ENCODE results near the gene MRPL41.

DNA sequence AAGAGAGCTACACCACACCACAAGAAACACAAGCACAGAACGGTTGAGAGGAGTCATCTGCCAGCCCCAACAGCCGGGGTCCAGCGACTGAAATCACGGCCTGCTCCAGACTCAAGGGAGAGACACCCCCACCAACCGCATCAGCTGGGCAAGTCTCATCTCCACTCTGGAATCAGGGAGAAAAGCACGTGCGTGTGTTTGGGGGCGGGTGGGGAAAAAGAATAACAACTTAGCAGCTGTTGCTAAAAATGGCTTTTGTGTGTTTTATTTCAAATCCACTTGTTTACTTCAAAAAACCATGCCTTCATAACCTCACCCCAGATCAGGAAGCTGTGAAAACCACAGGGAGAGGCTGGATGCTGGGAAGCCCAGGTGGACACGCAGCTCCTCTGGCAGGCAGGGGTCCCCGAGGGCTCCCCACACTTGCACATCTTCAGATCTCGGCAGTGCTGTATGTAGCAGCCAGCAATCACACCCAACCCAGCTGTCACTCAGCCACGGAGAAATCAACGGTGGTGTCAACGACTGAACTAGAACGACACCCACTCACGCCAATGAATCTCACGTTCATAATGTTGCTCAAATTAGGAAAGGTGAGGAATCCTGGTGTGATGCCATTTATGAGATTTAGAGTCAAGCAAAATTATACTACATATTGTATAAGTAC is 20.4 kb upstream of the MRPL41 start:
- TF ChIP-seq, protein P1, sequence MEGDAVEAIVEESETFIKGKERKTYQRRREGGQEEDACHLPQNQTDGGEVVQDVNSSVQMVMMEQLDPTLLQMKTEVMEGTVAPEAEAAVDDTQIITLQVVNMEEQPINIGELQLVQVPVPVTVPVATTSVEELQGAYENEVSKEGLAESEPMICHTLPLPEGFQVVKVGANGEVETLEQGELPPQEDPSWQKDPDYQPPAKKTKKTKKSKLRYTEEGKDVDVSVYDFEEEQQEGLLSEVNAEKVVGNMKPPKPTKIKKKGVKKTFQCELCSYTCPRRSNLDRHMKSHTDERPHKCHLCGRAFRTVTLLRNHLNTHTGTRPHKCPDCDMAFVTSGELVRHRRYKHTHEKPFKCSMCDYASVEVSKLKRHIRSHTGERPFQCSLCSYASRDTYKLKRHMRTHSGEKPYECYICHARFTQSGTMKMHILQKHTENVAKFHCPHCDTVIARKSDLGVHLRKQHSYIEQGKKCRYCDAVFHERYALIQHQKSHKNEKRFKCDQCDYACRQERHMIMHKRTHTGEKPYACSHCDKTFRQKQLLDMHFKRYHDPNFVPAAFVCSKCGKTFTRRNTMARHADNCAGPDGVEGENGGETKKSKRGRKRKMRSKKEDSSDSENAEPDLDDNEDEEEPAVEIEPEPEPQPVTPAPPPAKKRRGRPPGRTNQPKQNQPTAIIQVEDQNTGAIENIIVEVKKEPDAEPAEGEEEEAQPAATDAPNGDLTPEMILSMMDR (IDR thresholded peaks at IDR 0.05; ENCODE audit: low read depth, low read length) = no peak
- TF ChIP-seq EZH2phosphoT487 (IDR thresholded peaks at IDR 0.05; ENCODE audit: low read depth) = no peak
